ENCODE results near the gene CDK6.

CDK6 gene

DNA sequence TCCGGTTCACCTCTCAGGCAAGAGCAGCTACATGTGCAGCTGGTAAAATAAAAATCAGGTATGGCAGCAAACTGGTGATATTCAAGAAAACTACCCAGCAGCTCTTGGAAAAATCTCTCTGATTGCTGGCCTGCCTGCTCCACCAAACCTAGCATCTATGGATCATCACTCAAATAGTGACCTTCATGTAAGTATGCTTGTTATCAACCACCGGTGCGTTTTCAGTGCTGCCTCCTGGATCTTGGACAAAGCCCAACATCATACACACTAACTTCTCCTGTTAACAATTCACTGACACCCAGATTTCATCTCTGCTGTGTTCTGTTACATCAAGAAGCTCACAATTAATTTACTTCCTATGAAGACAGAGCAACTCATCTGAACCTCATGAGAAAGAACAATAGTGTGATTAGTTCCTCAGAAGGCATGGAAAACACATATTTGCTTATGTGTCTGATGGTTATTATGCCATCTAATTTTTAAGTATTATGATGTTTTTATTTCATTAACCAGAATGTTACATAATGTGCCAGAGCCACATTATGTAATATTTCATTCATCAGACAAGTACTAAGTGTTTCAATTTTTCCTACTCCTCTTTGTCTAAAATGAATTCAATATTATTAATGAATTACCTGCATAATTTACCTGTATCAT is 8.8 kb downstream of the CDK6 start:
- no peak for TF ChIP-seq CTCF (IDR thresholded peaks at IDR 0.05; ENCODE audit: insufficient read depth, missing control alignments)
- DNase-seq (ENCODE audit: insufficient read length, low spot score) (no peak), FAIRE-seq (no peak)

- FAIRE-seq (no peak), DNase-seq (ENCODE audit: insufficient read length, low spot score) (no peak)
- TF ChIP-seq CTCF (IDR thresholded peaks at IDR 0.05; ENCODE audit: insufficient read depth, missing control alignments): no peak
These were observed 10.0 kb downstream of the CDK6 start for GRCh38 chr7:92826258-92826938.

DNA sequence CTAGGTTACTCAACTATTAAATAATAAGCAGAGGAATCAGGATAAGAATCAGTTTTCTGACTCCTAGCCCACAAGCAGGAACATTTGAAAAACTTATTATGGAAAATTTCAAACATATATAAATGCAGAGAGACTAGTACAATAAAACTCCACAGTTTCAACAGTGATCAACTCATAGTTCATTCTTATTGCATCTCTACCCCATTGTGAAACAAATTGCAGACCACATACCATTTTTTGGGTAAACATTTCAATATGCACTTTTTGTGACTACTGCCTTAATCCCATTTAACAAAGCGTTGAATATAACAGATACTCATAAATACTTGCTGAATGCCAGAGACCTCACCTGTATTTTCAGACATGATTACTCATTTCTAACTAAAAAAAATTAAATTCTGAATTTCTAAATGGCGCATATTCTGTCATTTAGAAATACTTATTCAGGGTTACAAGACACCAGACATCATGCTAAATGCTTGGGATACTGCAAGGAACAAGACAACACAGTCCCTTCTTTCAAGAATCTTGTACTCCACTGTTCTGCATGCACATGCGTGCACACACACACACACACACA is 11.4 kb downstream of the CDK6 start:
- DNase-seq (ENCODE audit: insufficient read length, low spot score): no peak
- TF ChIP-seq CTCF (IDR thresholded peaks at IDR 0.05; ENCODE audit: insufficient read depth, missing control alignments): no peak
- no peak for FAIRE-seq

DNA sequence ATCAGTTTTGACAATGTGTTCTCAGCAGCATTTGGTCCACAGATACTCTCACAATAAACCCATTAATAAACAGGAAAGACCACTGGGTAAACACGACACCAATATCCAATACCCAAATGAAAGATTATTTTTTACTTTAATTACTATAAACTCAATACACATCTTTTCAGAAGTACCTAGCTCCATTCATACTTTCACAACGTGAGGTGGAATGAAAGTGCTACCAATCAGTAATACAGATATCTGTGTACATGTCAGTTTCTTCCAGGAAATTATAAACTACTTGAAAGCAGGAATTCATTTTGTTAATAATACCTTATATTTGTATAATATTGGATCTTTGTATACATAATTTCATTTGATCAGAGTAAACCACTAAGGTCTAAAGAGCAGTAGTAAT is 11.9 kb downstream of the CDK6 start:
- no peak for TF ChIP-seq CTCF (IDR thresholded peaks at IDR 0.05; ENCODE audit: insufficient read depth, missing control alignments)
- no peak for DNase-seq (ENCODE audit: insufficient read length, low spot score)
- no peak for FAIRE-seq

DNA sequence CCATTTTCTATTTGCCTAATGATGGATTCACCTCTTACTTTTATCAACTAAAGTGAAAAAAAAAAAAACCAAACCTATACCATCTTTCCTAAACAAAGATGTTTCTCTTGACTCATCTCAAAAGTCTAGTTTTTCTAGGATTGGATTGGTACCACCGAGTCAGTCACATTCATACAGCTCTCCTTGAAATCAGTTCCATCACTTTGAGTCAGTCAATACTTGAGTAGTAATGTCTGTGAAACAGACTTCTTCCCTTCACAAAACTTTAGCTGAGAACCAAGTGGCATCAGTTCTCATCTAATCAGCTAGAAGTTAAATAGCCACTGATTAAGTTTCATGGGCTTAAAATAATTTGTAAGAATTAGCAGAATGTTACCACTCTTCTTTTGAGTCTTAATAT is 13.3 kb downstream of the CDK6 start:
- TF ChIP-seq CTCF (IDR thresholded peaks at IDR 0.05; ENCODE audit: insufficient read depth, missing control alignments): no peak
- no peak for FAIRE-seq
- DNase-seq (ENCODE audit: insufficient read length, low spot score): no peak

- no peak for TF ChIP-seq CTCF (IDR thresholded peaks at IDR 0.05; ENCODE audit: insufficient read depth, missing control alignments)
- no peak for FAIRE-seq
- no peak for DNase-seq (ENCODE audit: insufficient read length, low spot score)
These were observed 16.2 kb downstream of the CDK6 start for GRCh38 chr7:92820191-92820590.

- DNase-seq (ENCODE audit: insufficient read length, low spot score): no peak
- no peak for FAIRE-seq
- TF ChIP-seq CTCF (IDR thresholded peaks at IDR 0.05; ENCODE audit: insufficient read depth, missing control alignments): no peak
These were observed 19.0 kb downstream of the CDK6 start for GRCh38 chr7:92817398-92817797.

Measured in D721Med (cell line).